Neural crest cell (in vitro differentiated cells): ENCODE results near the gene SCYGR1. TPM values are rescaled to one million over a fixed set of nuclear protein-coding genes. Genes with fewer than 3 reads are reported as not detected.

Experiments used
- DNase-seq: peaks from one replicate; pipeline ENCODE4 v3.0.0; 2021; ENCODE audit warnings: low read depth, mixed read lengths, low spot score
- H3K27ac Mint-ChIP-seq: one replicate; pipeline ENCODE4 v1.8.0; 2021; ENCODE audit warnings: mild to moderate bottlenecking, mixed read lengths; ENCODE audit not compliant: unreplicated experiment
- H3K27me3 Mint-ChIP-seq: 2 replicates; pipeline ENCODE4 v1.8.0; 2021; ENCODE audit warnings: low read depth, mild to moderate bottlenecking, mixed read lengths
- H3K36me3 Mint-ChIP-seq: 2 replicates; pipeline ENCODE4 v1.8.0; 2021; ENCODE audit warnings: low read depth, mild to moderate bottlenecking, mixed read lengths
- H3K4me1 Mint-ChIP-seq: 2 replicates; pipeline ENCODE4 v1.8.0; 2021; ENCODE audit warnings: mixed read lengths
- H3K4me3 Mint-ChIP-seq: one replicate; pipeline ENCODE4 v1.8.0; 2021; ENCODE audit warnings: mild to moderate bottlenecking, mixed read lengths
- H3K9me3 Mint-ChIP-seq: 2 replicates; pipeline ENCODE4 v1.8.0; 2021; ENCODE audit warnings: mixed read lengths
- CTCF ChIP-seq: fragments of 200-600 bp; sonication (generic); conservative IDR thresholded peaks from 2 replicates; pipeline ENCODE4 v1.5.0; 2021; ENCODE audit warnings: antibody characterized with exemption, mild to moderate bottlenecking
- total RNA-seq: library from RNA; stranded (reverse); gene quantifications from 2 replicates; pipeline ENCODE4 v1.2.1, GENCODE V29; 2021

Gene SCYGR1
- total RNA-seq, 1 donor from 2014 or later, result not detected

DNA sequence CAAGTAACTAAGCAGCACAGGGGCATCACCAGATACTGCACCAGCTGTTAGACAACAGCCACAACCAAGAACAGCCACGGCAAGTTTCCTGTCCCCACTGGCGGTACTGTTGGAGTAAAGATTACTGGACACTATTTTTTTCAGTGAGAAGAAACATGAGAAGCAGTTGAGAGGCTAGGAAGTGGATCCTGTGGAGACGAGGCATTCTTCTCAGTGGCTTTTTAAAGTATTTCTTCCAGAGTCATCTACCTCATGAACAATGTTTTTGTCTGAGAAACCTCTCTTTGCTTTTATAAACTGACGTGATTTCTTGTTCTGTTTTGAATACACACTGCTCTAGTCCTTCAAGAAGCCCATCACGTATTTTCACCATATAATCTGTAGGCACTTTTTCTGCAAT is 27.4 kb downstream of the SCYGR1 start:
- no peak overlapping the region for H3K27ac Mint-ChIP-seq
- H3K4me1 Mint-ChIP-seq, result no peaks in the 10 kb centered on the region
- DNase-seq, result no peak
- TF ChIP-seq CTCF, result no peak
- no peak overlapping the region for H3K4me3 Mint-ChIP-seq
- peaks cover 12% of the 10 kb centered on the region for H3K36me3 Mint-ChIP-seq
- H3K9me3 Mint-ChIP-seq, result no peaks in the 10 kb centered on the region
- H3K27me3 Mint-ChIP-seq, result no peaks in the 10 kb centered on the region

- no peak for TF ChIP-seq CTCF
- Mint-ChIP-seq H3K9me3 (no peaks in the 10 kb centered on the region), H3K4me3 (no peak overlapping the region), H3K27me3 (no peaks in the 10 kb centered on the region), H3K4me1 (no peaks in the 10 kb centered on the region), H3K27ac (peak overlapping the region; percentile 48), H3K36me3 (peaks cover 3% of the 10 kb centered on the region)
- no peak for DNase-seq
These were observed 36.1 kb downstream of the SCYGR1 start for GRCh38 chr2:227351639-227352038.

- DNase-seq, result no peak
- no peaks in the 10 kb centered on the region for H3K9me3 Mint-ChIP-seq
- no peak overlapping the region for H3K27ac Mint-ChIP-seq
- no peaks in the 10 kb centered on the region for H3K27me3 Mint-ChIP-seq
- no peaks in the 10 kb centered on the region for H3K4me1 Mint-ChIP-seq
- H3K36me3 Mint-ChIP-seq, result peaks cover 3% of the 10 kb centered on the region
- no peak overlapping the region for H3K4me3 Mint-ChIP-seq
- TF ChIP-seq CTCF, result no peak
These were observed 37.6 kb downstream of the SCYGR1 start for GRCh38 chr2:227349989-227350612.

DNA sequence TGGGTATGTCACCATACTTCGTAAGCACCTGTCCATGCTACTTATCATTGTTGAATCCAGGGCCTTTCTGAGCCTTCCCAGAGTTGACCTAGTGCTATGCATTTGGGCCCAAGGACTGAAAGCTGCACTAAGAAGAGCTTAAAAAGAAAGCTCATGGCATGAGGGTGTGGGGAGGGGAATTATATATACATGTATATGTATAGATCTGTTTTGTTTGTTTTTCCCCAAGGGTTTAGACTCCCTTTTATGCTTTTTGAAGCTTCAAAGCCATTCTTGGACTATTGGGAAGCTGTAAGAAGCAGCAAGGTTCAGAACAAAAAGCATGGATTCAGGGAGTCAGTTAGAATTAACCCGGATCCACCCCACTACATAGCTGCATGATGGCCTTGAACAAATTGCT is 39.4 kb downstream of the SCYGR1 start:
- Mint-ChIP-seq H3K9me3 (no peaks in the 10 kb centered on the region), H3K27me3 (no peaks in the 10 kb centered on the region), H3K4me3 (no peak overlapping the region), H3K4me1 (no peaks in the 10 kb centered on the region), H3K36me3 (peaks cover 3% of the 10 kb centered on the region), H3K27ac (no peak overlapping the region)
- no peak for DNase-seq
- no peak for TF ChIP-seq CTCF

DNA sequence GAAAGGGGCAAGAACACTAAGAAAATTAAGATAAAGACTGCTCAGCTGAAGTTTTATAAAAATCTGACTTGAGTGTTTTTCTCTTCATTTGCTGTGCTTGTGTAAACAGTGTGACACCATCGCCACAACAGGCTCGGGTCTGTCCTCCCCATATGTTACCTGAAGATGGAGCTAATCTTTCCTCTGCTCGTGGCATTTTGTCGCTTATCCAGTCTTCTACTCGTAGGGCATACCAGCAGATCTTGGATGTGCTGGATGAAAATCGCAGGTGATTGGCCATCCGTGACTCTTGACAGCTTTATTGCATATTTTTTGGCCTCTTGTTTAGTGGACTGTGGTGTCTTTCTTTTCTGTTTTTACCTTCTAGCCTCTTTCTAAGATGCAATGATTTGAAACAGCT is 40.6 kb downstream of the SCYGR1 start:
- no peaks in the 10 kb centered on the region for H3K4me1 Mint-ChIP-seq
- H3K27ac Mint-ChIP-seq, result no peak overlapping the region

More for the DNA sequence above, 40.6 kb downstream of the SCYGR1 start:
- H3K36me3 Mint-ChIP-seq, result no peaks in the 10 kb centered on the region
- no peak overlapping the region for H3K4me3 Mint-ChIP-seq
- H3K27me3 Mint-ChIP-seq, result no peaks in the 10 kb centered on the region
- TF ChIP-seq CTCF, result no peak
- H3K9me3 Mint-ChIP-seq, result no peaks in the 10 kb centered on the region
- no peak for DNase-seq
